Neural crest cell (in vitro differentiated cells): ENCODE measurements around the gene PIEZO2. TPM values are rescaled to one million over a fixed set of nuclear protein-coding genes. Genes with fewer than 3 reads are reported as not detected.

Experiments used
- DNase-seq: peaks from one replicate; pipeline ENCODE4 v3.0.0; 2021; ENCODE audit warnings: low read depth, mixed read lengths, low spot score
- H3K27ac Mint-ChIP-seq: one replicate; pipeline ENCODE4 v1.8.0; 2021; ENCODE audit warnings: mild to moderate bottlenecking, mixed read lengths; ENCODE audit not compliant: unreplicated experiment
- H3K27me3 Mint-ChIP-seq: 2 replicates; pipeline ENCODE4 v1.8.0; 2021; ENCODE audit warnings: low read depth, mild to moderate bottlenecking, mixed read lengths
- H3K36me3 Mint-ChIP-seq: 2 replicates; pipeline ENCODE4 v1.8.0; 2021; ENCODE audit warnings: low read depth, mild to moderate bottlenecking, mixed read lengths
- H3K4me1 Mint-ChIP-seq: 2 replicates; pipeline ENCODE4 v1.8.0; 2021; ENCODE audit warnings: mixed read lengths
- H3K4me3 Mint-ChIP-seq: one replicate; pipeline ENCODE4 v1.8.0; 2021; ENCODE audit warnings: mild to moderate bottlenecking, mixed read lengths
- H3K9me3 Mint-ChIP-seq: 2 replicates; pipeline ENCODE4 v1.8.0; 2021; ENCODE audit warnings: mixed read lengths
- total RNA-seq: library from RNA; stranded (reverse); gene quantifications from 2 replicates; pipeline ENCODE4 v1.2.1, GENCODE V29; 2021
- TF ChIP-seq, protein P1 (sequence below): fragments of 200-600 bp; sonication (generic); conservative IDR thresholded peaks from 2 replicates; pipeline ENCODE4 v1.5.0; 2021; ENCODE audit warnings: antibody characterized with exemption, mild to moderate bottlenecking

The PIEZO2 gene
- total RNA-seq, 1 donor from 2014 or later: 15.5 TPM

DNA sequence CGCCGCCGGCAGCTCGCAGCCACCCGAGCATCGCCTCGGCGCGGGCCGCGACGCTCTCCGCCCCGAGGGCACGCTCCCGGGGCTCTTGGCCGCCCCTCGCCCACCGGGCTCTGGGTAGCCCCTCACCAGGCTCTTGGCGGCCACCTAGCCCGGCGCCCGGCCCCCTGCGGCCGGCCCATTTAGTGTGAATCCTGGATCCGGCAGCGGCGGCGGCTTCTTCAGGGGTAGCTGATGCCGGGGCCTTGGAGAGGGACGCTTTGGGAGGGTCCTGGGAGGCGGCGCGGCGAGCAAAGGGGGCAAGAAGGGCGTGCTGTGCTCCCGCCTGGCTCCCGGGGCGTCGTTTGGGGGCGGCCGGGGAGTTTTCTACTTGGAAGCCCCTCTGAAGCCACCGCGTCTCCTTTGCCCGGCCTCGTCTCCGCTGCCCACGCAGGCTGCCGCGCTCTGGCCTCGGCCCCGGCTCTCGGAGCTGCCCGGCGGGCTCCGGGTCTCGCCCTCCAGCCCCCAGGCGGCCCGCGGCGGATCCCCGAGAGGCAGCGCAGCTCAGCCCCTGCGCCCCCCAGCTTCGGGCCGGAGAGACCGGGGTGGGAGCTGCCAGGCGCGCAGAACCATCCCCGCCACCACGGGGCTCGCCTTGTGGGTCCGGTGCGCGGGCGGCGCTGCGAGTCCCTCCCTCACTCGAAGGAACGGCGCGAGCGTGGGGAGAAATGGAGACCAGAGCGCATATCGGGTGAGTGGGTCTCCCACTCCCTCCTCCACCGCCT is 509 bp downstream of the PIEZO2 start:
- TF ChIP-seq, protein P1, sequence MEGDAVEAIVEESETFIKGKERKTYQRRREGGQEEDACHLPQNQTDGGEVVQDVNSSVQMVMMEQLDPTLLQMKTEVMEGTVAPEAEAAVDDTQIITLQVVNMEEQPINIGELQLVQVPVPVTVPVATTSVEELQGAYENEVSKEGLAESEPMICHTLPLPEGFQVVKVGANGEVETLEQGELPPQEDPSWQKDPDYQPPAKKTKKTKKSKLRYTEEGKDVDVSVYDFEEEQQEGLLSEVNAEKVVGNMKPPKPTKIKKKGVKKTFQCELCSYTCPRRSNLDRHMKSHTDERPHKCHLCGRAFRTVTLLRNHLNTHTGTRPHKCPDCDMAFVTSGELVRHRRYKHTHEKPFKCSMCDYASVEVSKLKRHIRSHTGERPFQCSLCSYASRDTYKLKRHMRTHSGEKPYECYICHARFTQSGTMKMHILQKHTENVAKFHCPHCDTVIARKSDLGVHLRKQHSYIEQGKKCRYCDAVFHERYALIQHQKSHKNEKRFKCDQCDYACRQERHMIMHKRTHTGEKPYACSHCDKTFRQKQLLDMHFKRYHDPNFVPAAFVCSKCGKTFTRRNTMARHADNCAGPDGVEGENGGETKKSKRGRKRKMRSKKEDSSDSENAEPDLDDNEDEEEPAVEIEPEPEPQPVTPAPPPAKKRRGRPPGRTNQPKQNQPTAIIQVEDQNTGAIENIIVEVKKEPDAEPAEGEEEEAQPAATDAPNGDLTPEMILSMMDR: no peak
- peaks cover 45% of the 10 kb centered on the region for H3K27me3 Mint-ChIP-seq
- H3K27ac Mint-ChIP-seq: no peak overlapping the region
- peak overlapping the region; percentile 66 for H3K4me3 Mint-ChIP-seq
- no peaks in the 10 kb centered on the region for H3K36me3 Mint-ChIP-seq
- DNase-seq: peak; percentile 28
- no peaks in the 10 kb centered on the region for H3K9me3 Mint-ChIP-seq
- H3K4me1 Mint-ChIP-seq: peaks cover 24% of the 10 kb centered on the region

DNA sequence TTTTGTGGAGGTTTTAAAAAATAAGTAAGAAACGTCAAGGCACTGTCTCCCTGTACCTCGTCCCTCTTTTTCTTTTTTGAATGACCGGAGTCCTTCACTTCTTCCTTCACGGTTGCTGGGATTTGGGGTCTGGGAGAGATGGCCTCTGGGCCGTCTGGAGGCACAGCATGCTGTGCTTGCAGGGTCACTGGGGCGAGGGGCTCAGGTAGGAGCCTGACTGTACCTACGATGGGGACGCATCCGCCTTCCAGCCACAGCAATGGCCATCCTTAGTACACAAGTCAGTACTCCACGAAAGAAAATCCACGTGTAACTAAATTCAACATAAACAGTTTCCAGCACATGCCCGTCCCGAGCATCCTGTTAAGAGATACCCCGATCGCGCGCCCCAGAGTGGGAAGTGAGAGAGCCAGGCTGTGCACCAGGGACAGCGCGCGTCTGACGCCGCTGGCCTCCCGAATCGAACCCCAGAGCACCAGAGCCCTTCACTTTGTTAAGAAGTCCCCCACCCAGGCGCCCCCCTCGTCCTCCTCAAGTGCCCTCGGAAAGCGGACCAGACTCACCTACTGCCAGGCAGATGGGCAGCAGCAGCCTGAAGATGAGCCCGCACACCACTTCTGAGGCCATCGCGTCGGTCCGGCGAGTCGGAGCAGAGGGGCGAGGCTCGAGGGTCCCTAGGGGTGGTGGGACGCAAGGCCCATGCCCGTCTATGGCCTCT is 1.2 kb downstream of the PIEZO2 start:
- H3K27ac Mint-ChIP-seq: no peak overlapping the region
- peaks cover 45% of the 10 kb centered on the region for H3K27me3 Mint-ChIP-seq
- no peak for DNase-seq
- peak overlapping the region; percentile 85 for H3K4me3 Mint-ChIP-seq
- TF ChIP-seq, protein P1: no peak
- no peaks in the 10 kb centered on the region for H3K9me3 Mint-ChIP-seq
- peaks cover 24% of the 10 kb centered on the region for H3K4me1 Mint-ChIP-seq
- H3K36me3 Mint-ChIP-seq: peaks cover 2% of the 10 kb centered on the region

- peaks cover 2% of the 10 kb centered on the region for H3K36me3 Mint-ChIP-seq
- TF ChIP-seq, protein P1: no peak
- no peak overlapping the region for H3K27ac Mint-ChIP-seq
- peaks cover 24% of the 10 kb centered on the region for H3K4me1 Mint-ChIP-seq
- peak overlapping the region; percentile 85 for H3K4me3 Mint-ChIP-seq
- no peaks in the 10 kb centered on the region for H3K9me3 Mint-ChIP-seq
- DNase-seq: no peak
- peaks cover 45% of the 10 kb centered on the region for H3K27me3 Mint-ChIP-seq
Observed at GRCh38 chr18:11147371-11147951, 1.9 kb downstream of the PIEZO2 start.

GRCh38 chr18:11146947-11147345 is 2.4 kb downstream of the PIEZO2 start:
- Mint-ChIP-seq H3K9me3 (no peaks in the 10 kb centered on the region), H3K27ac (no peak overlapping the region), H3K4me1 (peaks cover 24% of the 10 kb centered on the region), H3K27me3 (peaks cover 43% of the 10 kb centered on the region), H3K4me3 (peak overlapping the region; percentile 85), H3K36me3 (peaks cover 2% of the 10 kb centered on the region)
- TF ChIP-seq, protein P1: no peak
- DNase-seq: no peak

- Mint-ChIP-seq H3K4me3 (peak overlapping the region; percentile 62), H3K4me1 (peaks cover 24% of the 10 kb centered on the region), H3K27ac (no peak overlapping the region), H3K36me3 (peaks cover 3% of the 10 kb centered on the region), H3K9me3 (no peaks in the 10 kb centered on the region), H3K27me3 (peaks cover 38% of the 10 kb centered on the region)
- DNase-seq: no peak
- TF ChIP-seq, protein P1: no peak
Observed at GRCh38 chr18:11146238-11146946, 3.0 kb downstream of the PIEZO2 start.
